GM19035 (cell line): ENCODE data around the gene SCN2A.
A peak's percentile ranks its signal among the peaks of the same experiment; 100 is the strongest.
"Not testable (repeated sequence)": the region's sequence is repeated elsewhere in the genome, so short reads cannot be mapped to it uniquely, and the experiment has no call there.

Experiments
- ATAC-seq: cut with Tn5 transposase; IDR thresholded peaks from one replicate; pipeline ENCODE4 v1.9.1; 2021; ENCODE audit not compliant: unreplicated experiment

The SCN2A gene

DNA sequence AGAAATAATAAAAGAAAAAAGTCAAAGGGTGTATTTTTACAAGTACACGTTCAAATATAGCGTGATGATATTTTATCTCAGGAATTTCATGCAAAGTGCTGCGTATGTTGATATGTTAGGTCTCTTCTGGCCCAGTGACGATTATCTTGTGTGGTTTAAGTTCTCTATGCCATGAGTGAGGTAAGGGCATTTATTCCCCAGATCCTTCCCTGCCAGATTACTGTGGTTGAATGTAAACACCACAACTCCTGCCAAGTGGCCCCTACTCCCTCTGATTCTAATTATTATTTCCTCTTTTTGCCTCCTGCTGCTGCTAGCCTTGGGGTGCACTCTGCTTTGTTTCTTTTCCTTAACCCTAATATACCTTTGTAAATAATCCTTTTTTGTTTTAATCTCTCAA lies 12.2 kb downstream of the SCN2A start:
- ATAC-seq, result no peak

DNA sequence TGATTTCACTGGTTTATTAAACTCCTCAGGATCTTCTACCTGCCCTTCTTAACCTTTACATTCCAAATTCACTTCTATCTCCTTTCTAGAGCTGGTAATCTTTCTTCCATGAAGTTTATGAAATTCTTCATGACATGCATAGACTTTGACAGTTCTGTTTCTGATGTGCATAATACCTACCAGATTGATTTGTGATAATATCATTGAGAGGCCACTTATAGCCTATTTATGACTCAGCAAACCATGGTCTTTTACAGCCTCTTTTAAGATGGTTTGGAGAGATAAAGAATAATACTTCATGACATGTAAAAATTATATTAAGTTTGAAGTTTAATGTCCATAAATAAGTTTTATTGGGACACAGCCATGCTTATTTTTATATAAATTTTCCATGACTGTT lies 14.0 kb downstream of the SCN2A start:
- ATAC-seq, result no peak

DNA sequence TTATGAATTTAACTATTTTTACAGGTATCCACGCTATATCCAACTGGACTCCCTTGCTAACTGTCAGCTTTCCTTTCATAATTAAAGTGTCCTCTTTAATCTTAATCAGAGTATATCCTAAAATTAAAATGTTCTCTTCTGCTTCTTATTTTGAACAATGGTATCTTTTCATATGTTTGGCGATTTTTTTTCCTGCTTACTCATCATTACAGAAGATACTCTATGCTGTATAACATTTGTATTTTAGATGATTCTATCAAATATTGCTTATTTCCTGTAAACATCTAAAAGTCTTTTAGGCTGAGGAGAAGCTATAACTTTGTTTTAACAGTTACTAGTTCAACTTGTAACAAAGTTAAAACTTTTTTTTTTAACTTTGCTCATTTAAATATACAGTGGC lies 17.4 kb downstream of the SCN2A start:
- no peak for ATAC-seq

DNA sequence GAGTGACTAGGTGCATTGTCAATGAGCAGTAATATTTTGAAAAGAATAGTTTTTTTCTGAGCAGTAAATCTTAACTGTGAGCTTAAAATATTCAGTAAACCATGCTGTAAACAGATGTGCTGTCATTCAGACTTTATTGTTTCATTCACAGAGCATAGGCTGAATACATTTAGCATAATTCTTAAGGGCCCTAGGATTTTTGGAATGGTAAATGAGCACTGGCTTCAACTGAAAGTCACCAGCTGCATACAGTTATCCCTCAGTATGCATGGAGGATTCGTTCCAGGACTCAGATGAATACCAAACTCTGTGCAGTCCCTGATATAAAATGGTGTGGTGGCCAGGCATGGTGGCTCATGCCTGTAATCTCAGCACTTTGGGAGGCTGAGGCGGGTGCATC lies 21.1 kb downstream of the SCN2A start:
- ATAC-seq, result not testable (repeated sequence)

DNA sequence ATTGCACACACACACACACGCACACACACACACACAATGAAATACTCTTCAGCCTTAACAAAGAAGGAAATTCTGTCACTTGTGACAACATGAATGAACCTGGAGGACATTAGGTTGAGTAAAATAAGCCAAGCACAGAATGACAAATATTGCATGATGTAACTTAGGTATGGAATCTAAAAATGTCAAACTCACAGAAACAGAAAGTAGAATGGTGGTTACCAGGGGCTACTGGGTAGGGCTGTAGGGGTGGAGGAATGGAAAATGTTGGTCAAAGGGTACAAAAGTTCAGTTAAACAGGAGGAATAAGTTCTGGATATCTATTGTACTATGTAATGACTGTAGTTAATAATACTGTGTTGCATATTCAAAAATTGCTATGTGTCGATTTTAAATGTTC lies 29.5 kb downstream of the SCN2A start:
- ATAC-seq, result peak; percentile 78

DNA sequence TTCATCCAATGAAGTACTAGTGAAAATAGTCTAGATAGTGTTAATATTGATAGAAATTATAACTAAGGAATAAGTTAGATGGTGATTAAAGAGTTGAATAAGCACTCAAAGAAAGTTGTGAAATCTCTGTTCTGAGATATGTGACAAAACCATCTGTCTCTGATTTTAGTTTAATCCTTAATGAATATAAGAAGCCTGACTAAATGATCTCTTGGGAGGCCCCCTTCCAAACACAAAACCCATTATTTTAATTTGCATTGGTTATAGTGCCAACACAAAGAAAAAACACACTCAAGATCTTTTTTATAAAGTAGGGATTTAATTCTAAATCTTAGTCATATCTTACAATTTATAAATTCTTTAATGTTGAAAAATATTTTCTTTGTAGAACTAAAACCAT lies 34.0 kb downstream of the SCN2A start:
- ATAC-seq, result no peak

DNA sequence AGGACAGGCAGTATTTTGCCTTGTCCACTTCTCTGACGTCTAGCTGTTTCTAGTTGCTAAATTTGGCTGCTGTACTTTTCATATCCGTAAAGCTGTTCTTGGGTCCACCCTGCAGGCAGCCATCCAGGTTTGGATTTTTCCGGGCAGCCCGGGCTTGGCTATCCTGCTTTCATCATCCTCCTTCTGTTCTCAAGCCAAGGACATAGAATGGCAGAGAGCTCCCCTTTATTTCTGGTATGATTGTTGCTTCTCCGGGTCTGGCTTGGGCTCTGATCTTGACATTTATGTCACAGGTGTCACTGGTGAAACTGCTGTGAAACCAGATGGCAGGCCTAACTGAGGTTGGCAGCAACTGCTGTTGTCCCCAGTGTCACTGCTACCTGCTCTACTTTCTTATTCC lies 35.5 kb downstream of the SCN2A start:
- ATAC-seq, result no peak

DNA sequence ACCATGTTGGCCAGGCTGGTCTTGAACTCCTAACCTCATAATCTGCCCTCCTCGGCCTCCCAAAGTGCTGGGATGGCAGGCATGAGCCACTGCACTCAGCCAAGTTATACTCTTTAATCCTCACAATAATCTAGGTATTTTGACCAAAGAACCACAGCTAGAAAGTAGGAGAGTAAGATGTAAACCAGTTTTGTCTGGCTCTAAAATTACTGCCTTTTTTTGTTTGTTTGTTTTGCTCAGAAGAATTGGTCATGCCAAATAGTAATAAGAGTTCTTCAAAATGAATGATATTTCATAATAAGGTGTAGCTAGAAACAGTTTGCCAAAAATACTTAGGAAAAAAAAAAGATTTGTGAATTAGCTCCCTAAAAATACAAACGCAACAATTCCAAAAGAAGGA lies 36.7 kb downstream of the SCN2A start:
- ATAC-seq, result no peak

DNA sequence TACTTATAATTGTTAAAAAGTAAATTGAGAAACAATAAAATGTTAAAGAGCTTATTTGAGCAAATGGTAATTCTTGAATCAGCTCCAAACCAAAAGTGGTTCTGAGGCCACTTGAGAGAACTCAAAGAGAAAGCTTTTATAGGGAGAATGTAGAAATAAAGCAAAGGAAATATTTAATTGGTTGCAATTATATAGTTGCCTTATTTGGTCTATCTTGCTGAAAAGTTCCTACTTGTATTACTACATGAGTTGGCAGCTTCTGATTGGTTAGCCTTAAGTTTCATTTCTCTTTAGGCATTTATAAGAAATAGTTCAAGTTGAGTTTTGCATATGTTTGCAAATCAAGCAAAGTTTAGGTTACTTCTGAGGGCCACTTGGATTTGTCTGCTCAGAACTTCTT lies 38.1 kb downstream of the SCN2A start:
- ATAC-seq, result no peak

DNA sequence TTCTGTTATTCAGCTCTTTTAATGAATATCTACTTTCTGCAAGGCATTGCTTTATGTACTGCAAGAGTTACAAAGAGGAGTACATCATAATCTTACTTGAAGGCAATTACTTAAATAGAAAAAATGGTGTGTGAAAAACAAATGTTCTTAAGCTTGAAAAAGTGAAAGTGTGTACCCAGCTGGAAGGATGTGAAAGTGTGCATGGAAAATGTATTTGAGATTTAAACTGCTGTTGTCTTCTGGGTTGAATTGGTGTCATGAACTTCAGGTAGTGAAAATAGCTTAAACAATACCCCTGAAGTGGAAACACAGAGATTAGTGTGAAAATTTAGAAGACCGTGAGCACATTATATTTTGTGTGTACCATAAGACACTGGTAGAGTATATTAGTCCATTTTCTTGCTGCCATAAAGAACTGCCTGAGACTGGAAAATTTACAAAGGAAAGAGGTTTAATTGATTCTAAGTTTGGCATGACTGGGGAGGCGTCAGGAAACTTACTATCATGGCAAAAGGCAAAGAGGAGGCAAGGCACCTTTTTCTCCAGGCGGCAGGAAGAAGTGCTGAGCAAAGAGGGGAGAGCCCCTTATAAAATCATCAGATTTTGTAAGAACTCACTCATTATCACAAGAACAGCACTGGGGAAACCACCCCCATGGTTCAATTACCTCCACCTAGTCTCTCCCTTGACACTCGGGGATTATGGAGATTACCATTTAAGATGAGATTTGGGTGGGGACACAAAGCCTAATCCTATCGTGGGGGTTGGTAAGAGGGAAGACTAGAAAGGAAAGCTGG lies 38.8 kb downstream of the SCN2A start:
- no peak for ATAC-seq

DNA sequence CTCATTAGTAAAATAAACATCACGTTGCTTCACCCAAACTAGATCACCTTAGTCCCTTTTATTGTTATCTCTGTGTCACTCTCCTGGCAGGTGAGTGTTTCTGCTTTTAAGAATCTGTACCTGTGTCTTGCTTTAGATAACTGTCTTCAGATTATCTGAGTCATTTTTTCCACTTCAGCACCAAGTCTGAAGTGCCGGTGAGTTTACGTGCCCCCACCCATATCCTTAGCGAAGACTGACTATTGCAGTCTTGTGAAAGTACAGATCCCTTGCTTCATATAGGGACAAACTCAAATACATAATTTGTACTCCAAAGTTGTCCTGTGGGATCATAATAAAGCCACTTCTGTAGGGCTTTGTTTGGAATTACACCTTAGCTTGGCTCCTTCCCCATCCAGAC lies 41.1 kb downstream of the SCN2A start:
- ATAC-seq, result no peak

DNA sequence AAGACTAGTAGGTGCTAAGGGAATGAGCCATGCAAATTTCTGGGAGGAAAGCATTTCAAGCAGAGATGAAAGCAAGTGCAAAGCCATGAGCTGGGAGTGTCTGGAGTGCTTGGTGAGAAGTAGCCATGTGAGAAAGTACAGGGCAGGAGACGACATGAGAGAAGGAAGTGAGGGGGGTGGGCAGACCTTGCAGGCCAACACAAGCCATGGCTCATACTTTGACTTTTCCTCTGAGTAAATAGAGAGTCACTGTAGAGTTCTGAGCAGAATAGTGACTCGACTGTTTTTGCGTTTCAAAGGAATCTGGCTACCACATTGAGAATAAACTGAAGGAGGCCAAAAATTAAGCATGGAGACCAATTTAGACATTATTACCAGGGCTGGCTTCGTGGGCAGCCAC lies 42.2 kb downstream of the SCN2A start:
- no peak for ATAC-seq

DNA sequence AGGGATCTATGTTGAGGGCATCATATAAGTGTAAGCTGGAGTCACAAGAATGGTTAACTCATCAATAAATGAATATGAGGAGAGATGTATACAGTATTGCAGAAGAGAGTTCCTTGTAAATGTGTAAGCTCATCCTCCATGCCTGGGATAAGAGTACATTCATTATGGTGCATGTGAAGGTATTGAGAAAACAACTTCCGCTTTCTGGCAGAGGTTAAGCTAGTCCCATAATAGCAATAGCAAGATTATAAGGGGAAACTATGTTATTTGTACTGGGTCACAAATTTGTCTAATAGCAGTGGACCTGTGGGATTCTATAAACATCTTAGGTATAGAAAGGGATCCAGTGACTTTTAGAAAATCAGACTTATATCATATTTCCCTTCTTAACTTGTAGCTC lies 44.1 kb downstream of the SCN2A start:
- no peak for ATAC-seq

DNA sequence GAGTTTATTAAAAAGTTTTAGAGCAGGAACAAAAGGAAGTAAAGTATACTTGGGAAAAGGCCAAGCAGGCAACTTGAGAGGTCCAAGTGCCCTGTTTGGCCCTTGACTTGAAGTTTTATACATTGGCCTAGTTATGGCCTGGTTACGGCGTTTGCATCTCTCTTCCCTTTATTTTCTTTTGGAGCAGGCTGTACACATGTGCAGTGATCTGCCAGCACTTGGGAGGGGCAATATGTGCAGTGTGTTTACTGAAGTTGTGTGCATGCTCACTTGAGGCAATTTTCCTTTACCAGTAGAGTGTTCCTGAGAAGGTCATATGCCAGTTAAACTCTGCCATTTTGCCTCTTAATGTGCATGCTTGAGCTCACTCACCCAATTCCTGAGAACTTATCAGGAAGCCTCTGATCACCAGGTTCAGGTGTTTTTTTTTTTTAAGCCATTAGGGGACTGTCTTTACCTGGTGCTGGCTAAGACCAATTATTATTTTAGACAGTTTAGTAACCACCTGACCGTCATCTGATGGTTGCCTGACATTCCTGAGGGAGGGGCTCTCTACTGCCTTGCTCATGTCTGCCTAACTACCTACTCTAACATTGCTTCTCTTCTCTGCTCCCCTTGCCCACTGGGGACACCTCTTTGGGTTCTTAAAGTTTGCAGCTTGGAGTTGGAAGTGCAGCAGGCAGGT lies 48.0 kb downstream of the SCN2A start:
- no peak for ATAC-seq

DNA sequence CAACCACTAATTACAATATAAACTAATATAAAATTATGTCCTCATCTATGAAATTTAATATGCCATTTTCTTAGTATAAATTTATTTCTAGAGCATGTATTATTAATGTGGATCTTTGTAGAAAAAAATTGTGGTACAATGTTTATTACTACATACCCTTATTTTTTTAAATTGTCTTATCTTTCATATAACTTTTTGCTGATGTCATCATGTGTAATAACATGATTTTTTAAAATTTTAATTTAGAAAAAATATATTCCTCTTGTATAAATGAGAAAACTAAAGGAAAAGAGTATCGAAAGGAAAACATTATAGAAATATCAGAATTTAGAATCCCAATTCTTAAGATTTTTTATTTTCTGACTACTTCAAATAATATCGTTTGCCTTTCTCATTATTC lies 49.9 kb downstream of the SCN2A start:
- ATAC-seq, result no peak

DNA sequence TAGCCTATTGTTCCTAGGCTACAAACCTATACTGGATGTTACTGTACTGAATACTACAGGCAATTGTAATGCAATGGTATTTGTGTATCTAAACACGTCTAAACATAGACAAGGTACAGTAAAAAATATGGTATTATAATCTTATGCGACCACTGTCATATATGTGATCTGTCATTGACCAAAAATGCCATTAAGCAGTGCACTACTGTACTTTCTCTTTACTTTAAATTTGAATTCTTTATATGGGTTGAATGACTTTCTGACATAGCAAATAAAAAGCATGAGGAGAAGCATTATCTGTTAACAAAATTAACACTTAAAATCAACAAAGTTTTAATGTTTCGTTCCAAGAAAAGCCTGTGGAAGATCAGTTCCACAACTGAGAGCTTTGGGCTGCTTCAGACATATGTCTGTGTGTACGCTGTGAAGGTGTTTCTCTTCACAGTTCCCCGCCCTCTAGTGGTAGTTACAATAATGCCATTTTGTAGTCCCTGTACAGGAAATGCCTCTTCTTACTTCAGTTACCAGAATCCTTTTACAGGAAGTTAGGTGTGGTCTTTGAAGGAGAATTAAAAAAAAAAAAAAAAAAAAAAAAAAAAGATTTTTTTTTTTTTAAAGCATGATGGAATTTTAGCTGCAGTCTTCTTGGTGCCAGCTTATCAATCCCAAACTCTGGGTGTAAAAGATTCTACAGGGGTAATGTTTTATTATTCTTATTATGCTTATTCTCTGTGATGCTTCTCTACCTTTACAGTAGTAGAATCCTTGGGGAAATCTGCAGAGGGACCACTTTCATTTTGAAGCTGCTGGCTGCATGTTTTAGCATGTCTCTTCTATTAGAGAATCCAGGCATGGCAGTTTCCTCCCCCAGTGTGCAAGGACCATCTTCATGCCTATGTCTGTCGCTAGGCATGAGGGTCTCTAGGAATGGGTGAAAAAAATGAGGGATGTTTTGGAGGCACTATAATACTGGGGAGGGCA lies 54.5 kb downstream of the SCN2A start:
- peak; percentile 100 for ATAC-seq

DNA sequence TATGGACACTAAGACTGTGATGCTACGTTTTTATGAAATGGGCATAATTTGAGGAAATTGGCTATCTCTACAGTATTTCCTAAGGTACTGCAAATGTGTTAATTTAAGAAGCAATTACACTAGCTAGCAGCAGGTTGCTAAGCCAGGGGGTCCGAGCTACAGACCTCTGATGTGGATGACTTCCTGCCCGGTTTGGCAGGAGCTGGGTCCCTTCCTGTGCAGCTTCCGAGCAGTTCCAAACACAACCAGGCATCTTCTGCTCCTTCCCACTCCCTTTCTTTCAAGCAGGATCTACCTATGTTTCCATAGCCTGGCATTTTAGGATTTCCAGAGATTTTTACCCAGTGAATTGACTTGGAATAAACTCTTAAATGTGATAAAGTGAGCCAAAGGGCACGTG lies 55.7 kb downstream of the SCN2A start:
- ATAC-seq, result no peak

DNA sequence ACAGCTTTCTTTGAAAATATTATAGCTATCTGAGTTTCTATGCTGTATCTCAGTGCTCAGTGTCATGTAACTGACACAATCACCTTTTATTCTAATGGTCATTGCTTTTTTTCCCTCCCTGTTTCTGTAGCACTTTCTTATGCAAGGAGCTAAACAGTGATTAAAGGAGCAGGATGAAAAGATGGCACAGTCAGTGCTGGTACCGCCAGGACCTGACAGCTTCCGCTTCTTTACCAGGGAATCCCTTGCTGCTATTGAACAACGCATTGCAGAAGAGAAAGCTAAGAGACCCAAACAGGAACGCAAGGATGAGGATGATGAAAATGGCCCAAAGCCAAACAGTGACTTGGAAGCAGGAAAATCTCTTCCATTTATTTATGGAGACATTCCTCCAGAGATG lies 56.4 kb downstream of the SCN2A start:
- no peak for ATAC-seq

DNA sequence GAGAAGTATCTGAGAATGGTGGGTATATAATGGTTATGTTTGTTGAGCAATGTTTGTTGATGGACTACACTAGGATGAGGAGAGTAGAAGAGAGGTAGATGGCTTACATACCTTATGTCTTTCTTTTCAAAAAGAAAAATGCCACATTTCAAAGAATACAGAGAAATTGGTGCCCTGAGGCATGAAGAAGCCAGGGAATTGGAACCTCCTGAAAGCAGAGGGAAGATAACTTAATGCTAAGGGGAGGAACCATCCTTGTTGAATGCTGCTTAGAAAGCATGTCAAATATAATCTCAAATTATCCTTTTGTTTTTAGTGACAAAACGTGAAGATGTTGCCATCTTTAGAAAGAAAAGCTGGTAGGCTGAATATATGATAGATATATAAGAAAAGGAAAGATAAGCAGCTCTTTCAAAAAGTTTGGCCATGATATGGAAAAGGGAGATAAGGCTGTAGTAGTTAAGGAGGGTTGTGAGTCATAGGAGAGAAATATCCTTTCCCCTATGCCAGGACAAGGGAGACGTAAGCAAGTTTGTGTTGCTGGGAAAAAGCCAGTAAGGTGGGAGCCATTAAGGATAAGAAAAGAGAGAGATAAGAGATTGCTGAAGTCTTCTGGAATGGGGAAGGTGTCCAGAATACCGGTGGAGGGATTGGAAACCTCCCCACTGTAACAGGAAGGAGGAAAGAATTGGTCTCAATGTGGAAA lies 66.3 kb downstream of the SCN2A start:
- no peak for ATAC-seq

DNA sequence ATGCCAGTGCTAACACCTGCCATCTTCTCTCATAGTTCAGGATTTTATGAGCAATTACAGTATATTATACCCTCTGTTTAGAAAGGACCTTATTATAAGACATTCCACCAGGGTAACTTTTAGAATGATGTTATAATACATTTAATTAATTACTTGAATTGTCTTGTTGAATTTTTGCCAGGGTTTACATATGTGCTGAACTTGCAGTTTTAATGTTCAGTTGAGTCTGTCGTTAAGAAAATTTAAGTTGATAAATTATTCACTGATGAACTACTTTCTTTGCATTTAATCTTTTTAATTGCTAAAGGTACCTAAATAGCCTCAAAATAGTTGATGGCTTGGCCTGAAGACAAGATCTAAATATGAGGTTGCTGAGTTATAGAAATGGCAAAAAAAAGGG lies 68.1 kb downstream of the SCN2A start:
- ATAC-seq, result no peak

DNA sequence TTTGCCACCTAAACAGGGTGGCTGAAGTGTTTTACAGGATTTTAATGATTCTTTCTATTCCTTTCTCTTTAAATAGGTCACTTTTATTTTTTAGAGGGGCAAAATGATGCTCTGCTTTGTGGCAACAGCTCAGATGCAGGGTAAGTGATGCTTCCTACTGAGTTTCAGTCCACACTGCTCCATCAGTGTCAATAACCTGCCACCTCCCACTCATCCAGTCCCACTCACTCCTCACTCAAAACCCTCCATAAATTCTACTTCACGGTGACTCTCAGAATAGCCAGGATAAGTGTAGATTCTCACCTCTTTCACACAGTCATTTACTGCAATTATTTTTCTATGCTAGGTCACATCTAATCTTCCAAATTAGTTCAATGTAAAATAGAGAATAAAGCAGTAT lies 72.7 kb downstream of the SCN2A start:
- no peak for ATAC-seq
